ENCODE measurements around the gene ZFP36L2. TPM values are rescaled to one million over a fixed set of nuclear protein-coding genes. Genes with fewer than 3 reads are reported as not detected.
A peak's percentile ranks its signal among the peaks of the same experiment; 100 is the strongest.

Gene ZFP36L2
- total RNA-seq, 2 donors from 2014 or later, result 172 to 197 TPM

DNA sequence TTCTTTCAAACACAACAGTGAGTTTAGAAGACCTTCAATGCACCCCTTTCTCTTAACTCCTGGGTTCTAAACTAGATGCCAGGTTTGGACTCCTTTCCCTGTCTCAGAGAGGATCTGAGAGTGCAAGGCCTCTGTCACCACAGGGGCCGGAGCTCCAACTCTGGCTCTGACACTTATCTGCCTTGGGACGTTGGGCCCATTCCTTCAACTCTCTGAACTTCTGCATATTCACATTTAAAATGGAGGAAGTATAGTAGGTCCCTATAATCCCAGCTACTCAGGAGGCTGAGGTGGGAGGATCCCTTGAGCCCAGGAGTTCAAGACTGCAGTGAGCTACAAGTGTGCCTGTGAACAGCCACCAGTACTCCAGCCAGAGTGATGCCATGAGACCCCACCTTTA, 44.1 kb upstream of the ZFP36L2 start:
- DNase-seq (ENCODE audit: low spot score) (no peak), ATAC-seq (ENCODE audit: insufficient number of reproducible peaks, low FRiP score, low read depth) (no peak)
- H3K4me1 ChIP-seq (ENCODE audit: control insufficient read depth in 1 of 2, low read depth in 2 of 2), result peaks cover 34 to 81% of the 10 kb centered on the region in 2 donors
- H3K9me3 ChIP-seq, result no peaks in the 10 kb centered on the region
- H3K27me3 ChIP-seq (replicated peaks; ENCODE audit: insufficient read depth), result no peaks in the 10 kb centered on the region
- TF ChIP-seq, protein P1, sequence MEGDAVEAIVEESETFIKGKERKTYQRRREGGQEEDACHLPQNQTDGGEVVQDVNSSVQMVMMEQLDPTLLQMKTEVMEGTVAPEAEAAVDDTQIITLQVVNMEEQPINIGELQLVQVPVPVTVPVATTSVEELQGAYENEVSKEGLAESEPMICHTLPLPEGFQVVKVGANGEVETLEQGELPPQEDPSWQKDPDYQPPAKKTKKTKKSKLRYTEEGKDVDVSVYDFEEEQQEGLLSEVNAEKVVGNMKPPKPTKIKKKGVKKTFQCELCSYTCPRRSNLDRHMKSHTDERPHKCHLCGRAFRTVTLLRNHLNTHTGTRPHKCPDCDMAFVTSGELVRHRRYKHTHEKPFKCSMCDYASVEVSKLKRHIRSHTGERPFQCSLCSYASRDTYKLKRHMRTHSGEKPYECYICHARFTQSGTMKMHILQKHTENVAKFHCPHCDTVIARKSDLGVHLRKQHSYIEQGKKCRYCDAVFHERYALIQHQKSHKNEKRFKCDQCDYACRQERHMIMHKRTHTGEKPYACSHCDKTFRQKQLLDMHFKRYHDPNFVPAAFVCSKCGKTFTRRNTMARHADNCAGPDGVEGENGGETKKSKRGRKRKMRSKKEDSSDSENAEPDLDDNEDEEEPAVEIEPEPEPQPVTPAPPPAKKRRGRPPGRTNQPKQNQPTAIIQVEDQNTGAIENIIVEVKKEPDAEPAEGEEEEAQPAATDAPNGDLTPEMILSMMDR (IDR thresholded peaks at IDR 0.05), result no peak
- H3K4me3 ChIP-seq, result no peak overlapping the region
- H3K36me3 ChIP-seq, result no peaks in the 10 kb centered on the region
- H3K27ac ChIP-seq, result peak overlapping the region; percentile 76 to 79

DNA sequence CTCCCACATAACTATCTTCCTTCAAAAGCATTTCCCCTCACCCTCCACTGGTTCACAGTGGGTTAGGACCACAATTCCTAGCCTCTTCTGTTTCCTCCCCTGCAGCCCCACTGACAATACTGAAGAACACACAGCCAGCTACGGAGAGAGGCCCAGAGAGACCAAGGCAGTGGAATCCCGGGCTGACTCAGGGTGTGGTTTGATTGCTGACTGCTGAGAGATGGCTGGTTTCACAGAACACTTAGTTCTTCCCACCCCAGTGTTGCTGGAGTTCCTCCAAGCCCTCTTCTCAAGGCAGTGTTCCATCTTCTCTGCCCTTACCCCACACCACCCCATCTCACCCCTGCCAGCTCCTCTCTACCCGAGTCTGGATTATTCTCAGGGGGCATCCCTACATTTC, 43.3 kb upstream of the ZFP36L2 start:
- TF ChIP-seq, protein P1 (IDR thresholded peaks at IDR 0.05), result no peak
- ATAC-seq (ENCODE audit: insufficient number of reproducible peaks, low FRiP score, low read depth) (no peak), DNase-seq (ENCODE audit: low spot score) (peak; percentile 61)
- H3K36me3 ChIP-seq, result no peaks in the 10 kb centered on the region
- peak overlapping the region; percentile 34 for H3K4me3 ChIP-seq
- peaks cover 33 to 79% of the 10 kb centered on the region in 2 donors for H3K4me1 ChIP-seq (ENCODE audit: control insufficient read depth in 1 of 2, low read depth in 2 of 2)
- H3K27ac ChIP-seq, result peak overlapping the region; percentile 76 to 79
- H3K9me3 ChIP-seq, result no peaks in the 10 kb centered on the region
- no peaks in the 10 kb centered on the region for H3K27me3 ChIP-seq (replicated peaks; ENCODE audit: insufficient read depth)

DNA sequence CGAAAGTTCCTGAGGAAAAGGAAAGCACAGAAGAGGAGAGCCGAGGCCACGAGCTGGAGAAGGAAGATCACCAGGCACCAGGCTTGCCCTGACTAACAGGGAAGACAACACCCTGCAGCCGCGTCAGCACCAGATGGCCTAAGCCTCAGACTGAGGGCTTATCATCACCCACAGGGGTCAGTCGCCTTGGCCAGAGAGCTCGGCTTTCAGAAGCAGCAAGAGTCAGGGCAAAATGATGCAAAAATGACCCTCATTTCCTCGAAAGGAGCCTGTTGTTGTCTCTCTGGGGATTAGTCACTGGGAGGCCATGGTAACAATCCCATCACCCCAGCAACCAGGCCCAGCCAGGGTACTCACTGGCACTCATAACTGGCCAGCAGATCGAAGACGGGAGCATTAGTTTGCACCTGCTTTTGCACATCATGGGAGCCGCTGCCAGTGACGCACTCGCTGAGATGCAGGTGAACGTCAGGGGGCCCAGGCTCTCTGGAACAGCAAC, 42.7 kb upstream of the ZFP36L2 start:
- Histone ChIP-seq H3K9me3 (no peaks in the 10 kb centered on the region), H3K4me3 (peak overlapping the region; percentile 34), H3K36me3 (no peaks in the 10 kb centered on the region), H3K4me1 (ENCODE audit: control insufficient read depth in 1 of 2, low read depth in 2 of 2) (peaks cover 37 to 79% of the 10 kb centered on the region in 2 donors), H3K27me3 (replicated peaks; ENCODE audit: insufficient read depth) (no peaks in the 10 kb centered on the region), H3K27ac (peak overlapping the region; percentile 76 to 79)
- TF ChIP-seq, protein P1 (IDR thresholded peaks at IDR 0.05), result no peak
- peak; percentile 78 for DNase-seq (ENCODE audit: low spot score)
- ATAC-seq (ENCODE audit: insufficient number of reproducible peaks, low FRiP score, low read depth), result peak; percentile 38

DNA sequence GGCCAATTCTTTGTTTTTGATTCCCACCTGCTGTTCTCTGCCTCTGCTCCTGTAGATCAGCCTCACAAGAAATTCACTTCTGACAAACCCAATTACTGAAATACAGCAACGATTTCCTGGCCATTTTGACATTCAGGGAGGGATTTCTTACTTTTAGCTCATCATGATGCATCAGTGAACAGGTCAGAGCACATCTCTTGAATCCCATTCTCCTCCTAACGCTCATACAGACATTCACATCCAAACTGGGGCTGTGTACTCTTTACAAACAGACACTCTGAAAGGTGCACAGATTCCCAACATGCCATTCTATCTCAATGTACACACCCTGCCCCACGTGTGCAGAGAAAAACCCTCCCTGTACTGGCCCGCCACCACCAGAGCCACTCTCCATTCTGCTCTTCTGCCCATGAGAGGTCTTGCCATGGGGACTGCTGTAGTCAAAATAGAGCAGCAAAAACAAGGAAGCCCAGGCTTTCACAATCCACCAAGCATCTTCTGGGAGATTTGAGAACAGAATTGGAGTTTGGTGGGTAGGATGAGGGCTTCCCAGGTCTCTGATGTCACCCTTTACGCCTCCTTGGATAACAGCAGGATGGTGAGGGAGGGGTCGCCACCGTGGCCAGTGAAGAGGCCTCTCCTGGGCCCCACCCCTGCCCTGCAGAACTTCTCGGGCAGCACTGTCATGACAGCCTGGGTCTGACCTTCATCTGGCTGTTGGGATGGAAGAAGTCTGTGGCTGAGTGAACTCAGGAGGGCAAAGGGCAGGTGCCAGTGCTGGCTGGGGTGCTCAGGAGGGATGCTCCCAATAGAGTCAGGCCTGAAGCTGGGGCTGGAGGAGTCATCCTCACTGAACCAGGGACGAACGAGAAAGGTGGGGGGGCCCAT, 41.9 kb upstream of the ZFP36L2 start:
- H3K4me1 ChIP-seq (ENCODE audit: control insufficient read depth in 1 of 2, low read depth in 2 of 2), result peaks cover 37 to 76% of the 10 kb centered on the region in 2 donors
- ATAC-seq (ENCODE audit: insufficient number of reproducible peaks, low FRiP score, low read depth), result no peak

DNA sequence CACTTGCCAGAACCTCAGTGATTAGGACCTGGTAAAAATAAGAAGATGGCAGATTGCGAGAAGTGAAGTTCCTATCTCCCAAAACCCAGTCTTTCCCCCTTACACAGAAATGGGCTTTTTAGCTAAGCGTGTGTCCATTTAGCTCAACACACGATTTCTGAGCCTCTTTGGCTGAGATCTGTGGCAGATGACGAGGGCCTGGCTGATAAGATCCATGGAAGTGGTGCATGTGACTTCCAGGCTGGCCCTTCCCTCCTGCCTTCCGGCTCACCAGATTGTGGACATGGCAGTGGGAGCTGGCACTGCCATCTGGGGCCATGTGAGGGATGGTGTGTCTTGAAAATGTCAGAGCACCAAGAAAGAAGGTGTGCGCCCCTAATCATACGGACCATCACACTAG, 41.0 kb upstream of the ZFP36L2 start:
- DNase-seq (ENCODE audit: low spot score), result no peak
- Histone ChIP-seq H3K27me3 (replicated peaks; ENCODE audit: insufficient read depth) (no peaks in the 10 kb centered on the region), H3K36me3 (no peaks in the 10 kb centered on the region), H3K9me3 (no peaks in the 10 kb centered on the region), H3K4me3 (no peak overlapping the region), H3K4me1 (ENCODE audit: control insufficient read depth in 1 of 2, low read depth in 2 of 2) (peaks cover 37 to 69% of the 10 kb centered on the region in 2 donors), H3K27ac (peak overlapping the region; percentile 76 to 79)
- TF ChIP-seq, protein P1 (IDR thresholded peaks at IDR 0.05), result no peak
- no peak for ATAC-seq (ENCODE audit: insufficient number of reproducible peaks, low FRiP score, low read depth)

More for the DNA sequence above, 41.9 kb upstream of the ZFP36L2 start:
- H3K27ac ChIP-seq, result peak overlapping the region; percentile 76 to 79
- H3K27me3 ChIP-seq (replicated peaks; ENCODE audit: insufficient read depth), result no peaks in the 10 kb centered on the region
- H3K9me3 ChIP-seq, result no peaks in the 10 kb centered on the region
- TF ChIP-seq, protein P1 (IDR thresholded peaks at IDR 0.05), result no peak
- peak overlapping the region; percentile 34 for H3K4me3 ChIP-seq
- no peak for DNase-seq (ENCODE audit: low spot score)
- no peaks in the 10 kb centered on the region for H3K36me3 ChIP-seq

Measured in thoracic aorta (tissue), 2 donors.